Left forelimb (tissue), 1 donor: Measurements from ENCODE around the gene CFAP77.

ENCODE experiments used
- DNase-seq: peaks from one replicate; pipeline ENCODE4 v3.0.0-alpha.2; 2018; ENCODE audit warnings: low spot score

CFAP77 gene

GRCh38 chr9:132517815-132518550 lies 108.0 kb downstream of the CFAP77 start:
- no peak for DNase-seq

- DNase-seq = no peak
Observed at GRCh38 chr9:132518626-132519025, 108.6 kb downstream of the CFAP77 start.

- DNase-seq = no peak
Observed at GRCh38 chr9:132519033-132519432, 109.0 kb downstream of the CFAP77 start.

GRCh38 chr9:132520612-132521011 lies 110.6 kb downstream of the CFAP77 start:
- no peak for DNase-seq

GRCh38 chr9:132525308-132526023 lies 115.5 kb downstream of the CFAP77 start:
- no peak for DNase-seq

GRCh38 chr9:132531195-132531594 lies 121.2 kb downstream of the CFAP77 start:
- DNase-seq = no peak

GRCh38 chr9:132531710-132532570 lies 121.9 kb downstream of the CFAP77 start:
- DNase-seq = no peak

- no peak for DNase-seq
Observed at GRCh38 chr9:132534832-132535231, 124.8 kb downstream of the CFAP77 start.

GRCh38 chr9:132536124-132536523 lies 126.1 kb downstream of the CFAP77 start:
- no peak for DNase-seq

GRCh38 chr9:132537352-132537751 lies 127.3 kb downstream of the CFAP77 start:
- DNase-seq = no peak

- no peak for DNase-seq
Observed at GRCh38 chr9:132538071-132538470, 128.1 kb downstream of the CFAP77 start.

GRCh38 chr9:132539096-132539495 lies 129.1 kb downstream of the CFAP77 start:
- no peak for DNase-seq

- DNase-seq = no peak
Observed at GRCh38 chr9:132541051-132541450, 131.0 kb downstream of the CFAP77 start.

GRCh38 chr9:132541870-132542830 lies 132.1 kb downstream of the CFAP77 start:
- no peak for DNase-seq

- DNase-seq = no peak
Observed at GRCh38 chr9:132543251-132543650, 133.2 kb downstream of the CFAP77 start.

- DNase-seq = no peak
Observed at GRCh38 chr9:132543960-132544359, 133.9 kb downstream of the CFAP77 start.

- DNase-seq = no peak
Observed at GRCh38 chr9:132545578-132545977, 135.6 kb downstream of the CFAP77 start.

GRCh38 chr9:132546148-132547051 lies 136.4 kb downstream of the CFAP77 start:
- DNase-seq = peak; percentile 71

GRCh38 chr9:132547052-132547431 lies 137.0 kb downstream of the CFAP77 start:
- no peak for DNase-seq

GRCh38 chr9:132547436-132547835 lies 137.4 kb downstream of the CFAP77 start:
- no peak for DNase-seq
